GM18907 (cell line): Measurements from ENCODE around the gene FAM13A.
A peak's percentile ranks its signal among the peaks of the same experiment; 100 is the strongest.
"Not testable (repeated sequence)": the region's sequence is repeated elsewhere in the genome, so short reads cannot be mapped to it uniquely, and the experiment has no call there.

Source experiments
- ATAC-seq: cut with Tn5 transposase; IDR thresholded peaks from one replicate; pipeline ENCODE4 v1.9.1; 2021; ENCODE audit warnings: mild to moderate bottlenecking, moderate library complexity; ENCODE audit not compliant: unreplicated experiment

FAM13A gene

DNA sequence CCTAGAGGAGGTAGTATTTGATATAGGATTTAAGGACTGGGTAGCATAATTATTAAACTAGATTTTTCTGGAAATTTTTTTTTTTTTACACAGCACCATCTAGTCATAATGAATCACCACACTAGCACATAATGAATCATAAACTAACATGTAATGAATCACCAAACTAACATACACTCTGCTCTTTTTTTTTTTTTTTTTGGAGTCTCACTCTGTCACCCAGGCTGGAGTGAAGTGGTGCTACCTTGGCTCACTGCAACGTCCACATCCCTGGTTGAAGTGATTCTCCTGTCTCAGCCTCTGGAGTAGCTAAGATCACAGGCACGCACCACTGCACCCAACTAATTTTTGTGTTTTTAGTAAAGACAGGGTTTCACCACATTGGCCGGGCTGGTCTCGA, 92.5 kb downstream of the FAM13A start:
- peak; percentile 65 for ATAC-seq

DNA sequence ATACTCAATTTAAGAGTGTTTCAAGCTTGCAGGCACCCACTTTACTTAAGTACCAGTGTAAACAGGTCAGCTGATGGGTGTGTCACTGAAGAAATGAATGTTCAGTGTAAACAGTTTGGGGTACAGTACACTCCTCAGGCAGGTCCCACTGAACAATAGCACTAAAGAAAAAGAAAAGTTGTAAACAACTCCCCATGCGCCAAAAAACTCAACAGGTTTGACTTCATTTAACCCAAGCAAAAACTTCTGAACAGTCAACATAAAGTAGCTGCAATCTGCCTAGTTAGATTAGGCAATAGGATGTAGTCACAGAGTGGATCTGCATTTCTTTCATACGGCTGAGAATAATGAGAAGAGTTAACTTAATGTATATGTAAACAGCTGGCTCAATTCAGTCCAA, 93.2 kb downstream of the FAM13A start:
- peak; percentile 39 for ATAC-seq

DNA sequence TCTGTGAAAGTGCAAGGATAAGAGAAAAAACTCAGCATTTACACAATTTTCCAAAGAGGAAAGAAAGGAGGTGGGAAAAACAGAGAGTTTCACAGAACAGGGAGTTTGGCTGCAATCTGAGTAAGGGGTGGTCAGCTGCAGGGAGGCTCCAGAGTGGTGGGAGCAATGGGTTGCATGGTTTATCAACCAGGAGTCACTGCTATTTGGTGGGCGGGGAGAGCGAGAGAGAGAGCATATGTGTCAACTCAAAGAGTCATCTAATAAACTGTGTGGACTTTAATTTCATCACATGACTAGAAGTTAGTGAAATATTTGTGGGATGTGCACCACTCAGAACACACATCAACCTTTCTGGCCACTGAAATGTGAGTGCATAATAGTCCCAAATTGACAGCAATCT, 94.6 kb downstream of the FAM13A start:
- ATAC-seq, result no peak

DNA sequence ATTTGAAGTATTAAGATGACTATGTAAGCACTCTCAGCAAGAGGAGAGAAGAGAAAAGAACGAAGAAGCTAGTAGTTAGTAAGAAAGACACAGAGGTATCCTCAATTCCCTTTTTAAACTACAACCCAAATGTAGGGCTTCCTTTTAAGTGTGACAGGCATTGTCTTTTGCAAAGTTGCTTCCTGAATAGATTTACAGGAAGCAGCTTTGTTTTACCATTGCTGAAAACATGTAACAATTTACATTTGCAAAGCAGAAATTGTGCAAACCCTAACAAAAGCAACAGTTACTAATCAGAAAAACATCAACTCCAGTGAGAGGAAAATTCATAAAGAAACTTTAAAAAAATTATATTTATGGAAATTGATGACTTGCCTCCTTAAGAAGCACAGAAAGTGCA, 96.4 kb downstream of the FAM13A start:
- ATAC-seq, result no peak

DNA sequence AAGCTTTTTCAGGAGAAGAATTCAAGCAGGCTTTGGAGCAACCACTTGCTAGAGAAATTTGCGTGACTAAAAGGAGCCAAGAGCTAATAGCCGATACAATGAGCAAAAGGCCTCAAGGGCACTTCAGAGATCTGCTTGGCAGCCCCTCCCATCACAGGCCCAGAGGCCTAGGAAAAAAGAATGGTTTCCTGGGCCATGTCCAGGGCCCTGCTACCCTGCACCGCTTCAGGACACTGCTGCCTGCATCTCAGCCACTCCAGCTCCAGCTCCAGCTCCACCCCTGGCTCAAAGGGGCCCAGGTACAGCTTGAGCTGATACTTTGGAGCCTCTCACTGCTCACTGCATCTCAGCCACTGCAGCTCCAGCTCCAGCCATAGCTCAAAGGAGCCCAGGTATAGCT, 98.9 kb downstream of the FAM13A start:
- no peak for ATAC-seq

DNA sequence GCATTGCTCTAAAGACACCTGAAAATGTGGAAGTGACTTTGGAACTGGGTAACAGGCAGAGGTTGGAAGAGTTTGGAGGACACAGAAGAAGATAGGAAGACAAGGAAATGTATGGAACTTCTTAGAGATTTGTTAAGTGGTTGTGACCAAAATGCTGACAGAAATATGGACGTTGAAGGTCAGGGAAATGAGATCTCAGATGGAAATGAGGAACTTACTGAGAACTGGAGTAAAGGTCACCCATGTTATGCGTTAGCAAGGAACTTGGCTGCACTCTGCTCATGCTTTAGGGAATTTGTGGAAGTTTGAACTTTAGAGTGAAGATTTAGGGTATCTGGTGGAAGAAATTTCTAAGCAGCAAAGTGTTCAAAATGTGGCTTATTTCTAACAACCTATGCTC, 99.4 kb downstream of the FAM13A start:
- ATAC-seq, result no peak

DNA sequence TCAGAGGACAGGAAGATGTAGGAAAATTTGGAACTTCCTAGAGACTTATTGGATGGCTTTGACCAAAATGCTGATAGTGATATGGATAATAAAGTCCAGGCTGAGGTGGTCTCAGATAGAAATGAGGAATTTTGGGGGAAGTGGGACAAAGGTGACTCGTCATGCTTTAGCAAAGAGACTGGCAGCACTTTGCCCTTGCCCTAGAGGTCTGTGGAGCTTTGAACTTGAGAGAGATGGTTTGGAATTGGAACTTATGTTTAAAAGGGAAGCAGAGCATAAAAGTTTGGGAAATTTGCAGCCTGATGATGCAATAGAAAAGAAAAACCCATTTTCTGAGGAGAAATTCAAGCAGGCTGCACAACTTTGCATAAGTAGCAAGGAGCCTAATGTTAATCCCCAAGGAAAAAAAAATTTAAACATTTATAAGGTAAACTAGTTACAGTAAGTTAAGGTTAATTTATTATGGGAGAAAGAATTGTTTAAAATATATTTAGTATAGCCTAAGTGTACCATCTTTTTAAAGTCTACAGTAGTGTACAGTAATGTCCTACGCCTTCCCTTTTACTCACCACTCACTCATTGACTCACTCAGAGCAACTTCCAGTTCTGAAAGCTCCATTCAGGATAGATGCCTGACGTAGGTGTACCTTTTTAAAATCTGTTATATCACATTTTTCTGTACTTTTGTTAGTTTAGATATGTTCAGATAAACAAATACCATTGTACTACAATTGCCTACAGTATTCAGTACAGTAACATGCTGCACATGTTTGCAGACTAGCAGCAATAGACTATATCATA, 101.2 kb downstream of the FAM13A start:
- no peak for ATAC-seq

DNA sequence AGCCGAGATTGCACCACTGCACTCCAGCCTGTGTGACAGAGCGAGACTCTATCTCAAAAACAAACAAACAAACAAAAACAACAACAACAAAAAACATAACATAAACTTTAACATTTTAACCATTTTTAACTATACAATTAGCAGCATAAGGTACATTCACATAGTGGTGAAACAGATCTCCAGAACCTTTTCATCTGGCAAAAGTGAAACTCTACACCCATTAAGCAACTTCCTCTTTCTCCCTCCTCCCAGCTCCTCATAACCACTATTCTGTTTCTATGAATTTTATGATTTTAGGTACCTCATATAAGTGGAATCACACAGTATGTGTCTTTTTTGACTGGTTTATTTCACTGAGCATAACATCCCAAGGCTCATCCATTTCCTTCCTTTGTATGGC, 103.6 kb downstream of the FAM13A start:
- ATAC-seq, result peak; percentile 75

DNA sequence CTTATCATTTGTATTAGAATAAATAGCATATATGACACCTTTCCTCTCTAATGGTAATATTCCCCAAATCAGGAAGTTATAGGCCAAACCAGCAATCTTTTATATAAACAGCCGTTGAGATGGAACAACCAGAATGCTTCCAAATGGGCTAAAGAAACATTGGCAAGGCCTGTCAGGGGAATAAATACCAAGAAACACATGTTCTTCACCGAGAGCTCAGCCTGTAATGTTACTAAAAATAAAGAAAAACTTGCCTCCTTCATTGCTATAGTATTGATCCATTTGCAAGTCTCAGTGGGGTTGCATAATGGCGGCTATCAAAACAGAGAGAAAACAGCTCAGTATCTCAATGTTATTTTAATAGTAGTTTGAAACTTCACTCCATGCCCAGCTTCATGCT, 104.9 kb downstream of the FAM13A start:
- ATAC-seq, result no peak

DNA sequence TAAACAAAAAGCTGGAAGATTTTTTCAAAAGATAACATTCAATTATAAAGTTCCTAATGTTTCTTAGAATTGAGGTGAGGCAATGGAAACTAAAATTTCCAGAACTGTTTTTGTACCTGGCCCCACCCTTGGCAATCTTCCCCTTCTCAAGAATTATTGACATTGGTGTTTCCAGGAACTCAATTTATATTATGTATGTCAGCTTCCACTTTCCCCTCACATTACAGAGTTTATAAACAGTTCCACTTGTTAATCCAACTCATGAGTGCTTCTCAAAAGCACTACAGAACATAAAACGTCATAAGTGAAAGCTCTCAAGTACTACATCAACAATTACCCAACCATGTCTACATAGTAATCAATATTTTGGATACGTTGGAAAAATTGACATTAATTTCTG, 107.4 kb downstream of the FAM13A start:
- no peak for ATAC-seq

DNA sequence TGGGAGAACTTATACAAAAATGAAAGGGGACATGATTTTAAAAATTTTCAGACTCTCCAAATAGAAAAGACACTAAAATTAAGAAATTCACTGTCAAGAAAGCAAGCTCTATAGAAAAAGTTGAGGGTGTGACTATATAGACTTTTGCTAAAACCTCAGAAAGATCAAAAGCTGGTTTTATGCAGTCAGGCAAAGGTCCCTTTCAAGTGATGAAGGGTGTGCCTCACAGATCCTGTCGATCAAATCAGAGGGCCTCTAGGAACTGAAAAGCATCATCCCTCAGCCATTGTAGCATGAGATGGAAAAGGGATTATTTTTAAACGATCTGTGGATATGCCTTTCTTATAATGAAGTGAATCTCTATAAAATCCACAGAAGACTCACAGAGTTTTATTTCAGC, 116.5 kb downstream of the FAM13A start:
- ATAC-seq, result no peak

DNA sequence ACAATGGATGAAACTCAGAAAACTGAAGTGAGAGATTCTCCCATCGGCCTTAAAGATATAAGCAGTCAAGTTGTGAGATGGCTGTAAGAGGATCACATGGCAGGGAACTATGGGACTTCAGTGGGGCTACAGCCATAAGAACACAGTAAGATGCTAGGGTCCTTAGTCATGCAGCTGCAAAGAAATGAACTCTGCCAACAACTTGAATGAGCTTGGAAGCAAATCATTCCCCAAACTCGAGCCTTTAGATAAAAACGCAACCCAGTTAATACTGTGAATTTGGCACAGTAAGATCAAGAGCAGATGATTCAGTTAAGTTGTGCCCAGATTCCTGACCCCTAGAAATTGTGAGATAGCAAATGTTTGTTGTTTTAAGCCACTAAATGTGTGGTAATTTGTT, 117.3 kb downstream of the FAM13A start:
- no peak for ATAC-seq

DNA sequence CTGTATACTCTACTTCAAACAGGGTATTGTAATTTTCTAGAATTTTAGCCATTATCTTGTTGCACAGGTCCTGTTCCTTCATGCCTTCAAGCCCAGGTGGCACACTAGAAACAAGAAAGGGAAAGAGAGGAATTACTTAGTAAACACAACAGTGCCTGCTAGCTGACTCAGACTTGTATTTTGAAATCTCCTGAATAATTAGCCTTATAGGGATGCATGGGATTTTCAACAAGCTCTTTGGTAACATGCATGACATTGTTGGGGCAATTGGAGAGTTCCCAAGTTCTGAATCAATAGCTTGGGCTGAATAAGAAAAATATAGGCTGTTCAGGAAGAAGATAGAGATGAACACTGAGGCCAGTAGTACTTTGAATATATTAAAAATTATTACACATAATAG, 118.8 kb downstream of the FAM13A start:
- no peak for ATAC-seq

DNA sequence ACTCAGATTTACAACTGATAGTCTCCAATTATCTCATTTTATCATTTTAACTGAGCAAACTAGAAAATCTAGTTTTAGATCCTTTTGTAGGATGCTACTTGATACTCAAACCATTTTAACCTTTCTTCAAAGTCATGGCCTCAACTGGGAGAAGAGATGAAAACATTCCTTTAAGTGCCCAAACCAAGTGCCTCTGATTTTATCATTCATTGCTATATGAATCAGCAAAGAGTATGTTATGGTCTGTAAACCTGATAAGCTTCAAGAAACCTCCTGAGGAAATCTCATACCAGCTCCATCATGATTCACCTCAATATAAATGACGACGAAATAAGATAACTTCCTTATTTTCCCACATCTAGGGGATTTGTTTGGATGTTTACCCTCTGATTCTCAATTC, 119.9 kb downstream of the FAM13A start:
- ATAC-seq, result no peak

DNA sequence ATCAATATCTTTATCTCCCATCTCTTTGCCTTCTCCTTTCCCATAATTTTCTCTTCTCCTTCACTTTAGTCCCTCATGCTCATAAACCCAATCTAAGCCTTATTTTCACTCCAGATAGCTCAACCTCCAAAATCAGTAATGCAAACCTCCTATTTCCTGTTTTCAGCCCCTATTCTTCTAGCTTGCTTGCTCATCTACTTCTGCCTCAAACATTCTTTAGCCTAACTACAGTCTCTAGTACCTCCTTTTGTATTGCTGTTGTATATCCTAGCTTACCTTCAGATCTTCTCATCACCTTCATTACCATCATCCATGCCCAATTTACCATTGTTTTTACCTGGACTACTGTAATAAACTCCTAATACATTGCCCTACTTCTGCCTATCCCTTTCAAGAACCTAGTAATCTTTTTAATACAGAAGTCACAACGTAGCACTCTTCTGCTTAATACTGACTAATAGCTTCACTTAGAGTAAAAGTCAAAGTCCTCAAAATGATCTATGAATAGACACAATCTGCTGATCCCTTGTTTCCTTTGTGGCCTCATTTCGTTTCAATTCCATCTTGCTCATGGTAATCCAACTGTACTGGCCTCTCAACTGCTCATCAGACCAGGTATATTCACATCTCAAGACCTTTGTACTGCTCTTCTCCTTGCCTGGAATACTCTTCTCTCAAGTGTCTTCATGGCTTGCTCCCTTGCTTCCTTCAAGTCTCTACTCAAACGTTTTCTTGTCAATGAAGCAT, 123.4 kb downstream of the FAM13A start:
- no peak for ATAC-seq

DNA sequence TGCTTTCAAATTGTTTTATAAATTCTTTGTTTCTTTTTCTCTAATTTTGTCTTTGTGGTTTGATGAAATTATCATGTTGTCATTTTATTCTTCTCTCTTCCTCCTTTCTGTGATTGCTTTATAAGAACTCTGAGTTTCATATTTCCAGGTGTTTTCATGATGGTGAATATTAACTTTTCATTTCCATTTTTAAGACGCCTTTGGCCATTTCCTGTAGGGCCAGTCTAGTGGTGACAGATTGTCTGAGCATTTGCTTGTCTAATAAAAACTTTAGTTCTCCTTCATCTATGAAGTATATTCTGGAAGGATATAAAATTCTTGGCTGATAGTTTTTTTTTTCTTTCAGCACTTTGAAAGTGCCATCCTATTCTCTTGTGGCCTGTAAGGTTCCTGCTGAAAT, 128.1 kb downstream of the FAM13A start:
- ATAC-seq, result no peak

DNA sequence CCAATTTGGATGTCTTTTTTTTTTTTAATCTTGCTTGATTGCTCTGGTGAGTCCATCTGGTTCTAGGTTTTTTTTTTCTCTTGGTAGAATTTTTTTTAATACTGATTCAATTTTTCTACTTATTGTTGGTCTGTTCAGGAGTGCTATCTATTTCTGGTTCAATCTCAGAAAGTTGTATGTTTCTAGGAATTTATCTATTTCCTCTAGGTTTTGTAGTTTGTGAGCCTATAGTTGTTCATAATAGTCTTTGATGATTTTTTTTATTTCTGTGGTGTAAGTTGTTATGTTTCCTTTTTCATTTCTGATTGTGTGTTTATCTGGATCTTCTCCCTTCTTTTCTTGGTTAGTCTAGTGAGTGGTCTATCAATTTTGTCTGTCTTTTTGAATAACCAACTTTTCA, 129.6 kb downstream of the FAM13A start:
- ATAC-seq, result no peak

DNA sequence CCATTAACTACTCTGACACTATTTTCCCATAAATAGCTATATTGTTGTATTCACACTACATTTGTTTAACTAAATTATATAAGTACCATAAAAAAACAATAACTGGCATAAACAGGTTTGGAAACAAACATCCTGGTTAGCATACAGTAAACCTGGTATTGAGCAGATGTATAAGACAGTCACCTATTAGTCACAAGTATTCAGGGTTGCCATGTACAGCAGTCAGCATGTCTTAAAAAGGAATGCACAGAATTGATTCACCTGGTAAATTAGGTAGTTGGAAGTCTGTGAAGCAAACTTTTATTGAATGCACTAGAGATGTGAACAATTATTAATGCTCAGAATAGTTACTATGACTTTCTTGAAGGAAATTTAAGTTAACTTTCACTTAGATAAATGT, 137.9 kb downstream of the FAM13A start:
- ATAC-seq, result no peak

DNA sequence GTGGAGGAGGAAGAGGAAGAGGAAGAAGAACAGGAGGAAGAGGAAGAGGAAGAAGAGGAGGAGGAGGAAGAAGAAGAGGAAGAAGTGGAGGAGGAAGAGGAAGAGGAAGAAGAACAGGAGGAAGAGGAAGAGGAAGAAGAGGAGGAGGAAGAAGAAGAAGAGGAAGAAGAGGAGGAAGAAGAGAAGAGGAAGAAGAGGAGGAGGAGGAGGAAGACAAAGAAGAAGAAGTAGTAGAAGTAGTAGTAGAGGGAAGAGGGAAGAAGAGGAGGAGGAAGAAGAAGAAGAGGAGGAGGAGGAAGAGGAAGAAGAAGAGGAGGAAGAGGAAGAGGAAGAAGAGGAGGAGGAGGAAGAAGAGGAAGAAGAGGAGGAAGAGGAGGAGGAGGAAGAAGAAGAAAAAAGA, 143.8 kb downstream of the FAM13A start:
- not testable (repeated sequence) for ATAC-seq

DNA sequence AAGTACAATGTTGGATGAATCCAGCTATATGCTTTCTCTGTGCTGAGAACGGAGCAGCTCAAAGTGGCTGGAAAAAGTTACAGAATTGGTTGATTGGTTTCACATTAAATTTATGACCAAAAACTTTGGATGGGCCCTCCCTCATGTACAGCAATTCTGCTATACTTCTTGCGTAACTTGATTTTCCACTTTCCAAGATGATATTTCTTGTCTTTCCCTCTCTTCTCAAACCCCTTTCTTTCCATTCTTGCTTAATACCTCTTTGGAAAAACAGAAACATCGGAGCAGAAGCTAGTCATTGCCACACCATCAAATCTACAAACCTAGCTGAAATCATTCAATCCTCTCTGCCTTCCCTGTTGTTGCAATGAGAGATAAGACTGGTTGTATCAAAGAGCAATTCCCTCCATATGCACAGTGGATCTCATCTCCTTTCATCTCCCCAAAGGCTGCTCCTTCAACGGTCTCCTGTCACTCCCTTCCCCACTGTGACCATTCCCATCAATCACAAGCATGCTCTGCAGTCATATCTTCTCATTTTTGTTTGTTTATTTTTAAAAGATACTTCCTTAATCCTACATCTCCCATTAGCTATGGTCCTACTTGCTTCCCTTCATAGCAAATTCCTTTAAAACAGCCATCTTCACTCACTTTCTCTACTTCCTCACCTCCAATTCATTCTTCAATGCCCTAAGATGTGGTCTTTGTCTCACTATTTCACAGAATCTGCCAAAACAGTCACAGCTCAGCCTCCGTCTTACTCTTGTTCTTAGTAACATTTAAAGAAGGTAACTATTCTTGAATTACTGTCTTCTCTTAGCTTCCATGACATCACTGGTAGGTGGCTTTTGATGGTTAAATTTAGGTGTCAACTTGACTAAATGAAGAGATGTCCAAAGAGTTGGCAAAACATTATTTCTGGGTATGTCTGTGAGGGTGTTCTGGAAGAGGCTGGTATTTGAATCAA, 145.5 kb downstream of the FAM13A start:
- no peak for ATAC-seq

DNA sequence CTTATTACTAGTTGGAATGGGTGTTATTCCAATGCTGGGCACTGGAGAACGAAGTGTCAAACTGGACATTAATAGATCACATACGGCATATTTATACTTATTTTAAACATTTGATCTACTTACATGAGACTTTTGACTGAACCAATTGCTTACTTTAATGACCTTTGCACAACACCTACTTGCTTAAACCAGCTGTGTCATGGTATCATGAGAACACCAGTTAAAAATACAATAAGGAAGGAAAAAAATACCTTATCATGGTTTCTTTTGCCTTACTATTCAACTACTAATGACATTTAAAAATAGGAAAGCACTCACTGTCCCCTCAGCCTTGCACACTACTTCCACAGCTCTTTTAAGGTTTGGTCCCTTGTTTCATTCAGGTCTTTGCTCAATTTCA, 146.9 kb downstream of the FAM13A start:
- no peak for ATAC-seq
